Activated naive CD8-positive, alpha-beta T cell treated with anti-CD3 and anti-CD28 coated beads, Interleukin-2, amount 10 ng/mL, durations not matched to agents 7 days and 5 days (primary cell): Measurements from ENCODE around the gene GDF7. TPM values are rescaled to one million over a fixed set of nuclear protein-coding genes. Genes with fewer than 3 reads are reported as not detected.

Experiments
- ATAC-seq: fragments of 150-1000 bp; cut with Tn5 transposase; one replicate; pipeline ENCODE4 v1.10.0; 2021; ENCODE audit warnings: low read depth, moderate library complexity
- POLR2A ChIA-PET: fragments of 350-600 bp; sonication (Branson Sonifier 250); formaldehyde crosslinking; loops from one replicate; lab custom pipeline; 2021; ENCODE audit warnings: antibody characterized with exemption; lab: Charles Lee
- DNase-seq: peaks from one replicate; pipeline ENCODE4 v3.0.0; 2021
- H3K27ac Mint-ChIP-seq: one replicate; pipeline ENCODE4 v1.8.0; 2022; ENCODE audit warnings: mild to moderate bottlenecking, mixed read lengths
- H3K27me3 Mint-ChIP-seq: one replicate; pipeline ENCODE4 v1.8.0; 2022; ENCODE audit warnings: mild to moderate bottlenecking, moderate library complexity, mixed read lengths
- H3K36me3 Mint-ChIP-seq: one replicate; pipeline ENCODE4 v1.8.0; 2021; ENCODE audit warnings: mild to moderate bottlenecking, mixed read lengths
- H3K4me1 Mint-ChIP-seq: one replicate; pipeline ENCODE4 v1.8.0; 2021; ENCODE audit warnings: mixed read lengths
- H3K4me3 Mint-ChIP-seq: one replicate; pipeline ENCODE4 v1.8.0; 2022; ENCODE audit warnings: mild to moderate bottlenecking, moderate library complexity, mixed read lengths
- H3K9me3 Mint-ChIP-seq: one replicate; pipeline ENCODE4 v1.8.0; 2021; ENCODE audit warnings: mixed read lengths
- total RNA-seq, 2 experiments: library from RNA; stranded (reverse); gene quantifications; one replicate each; pipeline ENCODE4 v1.2.3, GENCODE V29; 2021

The GDF7 gene
- total RNA-seq: not detected

DNA sequence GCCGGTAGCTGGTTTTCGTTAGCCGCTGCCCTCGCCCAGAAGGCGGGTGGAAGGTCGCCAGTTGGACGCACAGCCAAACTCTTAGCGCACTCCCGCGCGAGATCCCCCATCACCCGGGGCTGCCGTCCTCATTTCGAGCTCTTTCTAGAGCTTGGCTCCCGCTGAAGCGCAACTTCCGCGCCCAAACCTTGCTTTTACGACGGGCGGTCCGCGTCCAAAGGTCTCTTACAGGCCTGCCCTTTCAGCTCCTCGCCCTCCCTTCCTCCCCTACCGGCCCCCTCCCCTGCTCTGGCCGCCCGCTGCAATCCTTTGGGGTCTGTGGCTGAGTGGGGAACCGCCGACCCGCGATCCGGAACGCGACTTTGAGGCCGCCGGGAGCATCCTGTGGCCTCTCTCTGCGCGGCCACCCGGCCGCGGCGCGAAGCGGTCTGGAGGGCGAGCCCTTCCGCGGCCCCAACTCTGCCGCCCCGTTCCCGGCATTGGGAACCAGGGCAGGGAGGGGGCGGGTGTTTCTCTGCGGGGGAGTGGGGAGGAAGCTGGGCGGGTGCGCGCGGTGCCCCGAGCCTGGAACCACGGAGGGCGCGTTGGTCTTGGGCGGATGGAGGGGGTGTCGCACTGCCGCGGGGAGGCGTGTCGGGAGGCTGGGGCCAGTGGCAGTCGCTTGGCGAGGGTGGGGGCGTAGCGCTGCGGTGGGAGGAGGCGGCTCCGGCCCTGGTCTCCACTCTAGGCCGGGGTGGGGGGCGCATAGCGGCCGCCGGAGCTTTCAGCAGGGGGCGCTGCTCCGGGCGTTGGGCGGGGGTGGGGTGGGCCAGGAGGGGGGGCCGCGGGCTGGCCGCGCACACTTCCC, at the start of gene GDF7:
TSS of gene GDF7 (plus strand) at position 841 of the 847 bp plus-strand sequence. CDS start 96 bp downstream, outside the sequence.
- Mint-ChIP-seq H3K4me3 (peak within 1 kb of the TSS; percentile 50), H3K27ac (no peak within 1 kb of the TSS), H3K36me3 (no peaks in the 10 kb centered on the region), H3K9me3 (no peaks in the 10 kb centered on the region), H3K4me1 (peaks cover 6% of the 10 kb centered on the region), H3K27me3 (peaks cover 83% of the 10 kb centered on the region)
- ATAC-seq (peak; percentile 9), DNase-seq (no peak)
- POLR2A ChIA-PET: interaction anchor here (1.1 kb wide), 1 partner anchor 15 kb away, joined by 6 read pairs; the partner anchor contains the start of gene HS1BP3

DNA sequence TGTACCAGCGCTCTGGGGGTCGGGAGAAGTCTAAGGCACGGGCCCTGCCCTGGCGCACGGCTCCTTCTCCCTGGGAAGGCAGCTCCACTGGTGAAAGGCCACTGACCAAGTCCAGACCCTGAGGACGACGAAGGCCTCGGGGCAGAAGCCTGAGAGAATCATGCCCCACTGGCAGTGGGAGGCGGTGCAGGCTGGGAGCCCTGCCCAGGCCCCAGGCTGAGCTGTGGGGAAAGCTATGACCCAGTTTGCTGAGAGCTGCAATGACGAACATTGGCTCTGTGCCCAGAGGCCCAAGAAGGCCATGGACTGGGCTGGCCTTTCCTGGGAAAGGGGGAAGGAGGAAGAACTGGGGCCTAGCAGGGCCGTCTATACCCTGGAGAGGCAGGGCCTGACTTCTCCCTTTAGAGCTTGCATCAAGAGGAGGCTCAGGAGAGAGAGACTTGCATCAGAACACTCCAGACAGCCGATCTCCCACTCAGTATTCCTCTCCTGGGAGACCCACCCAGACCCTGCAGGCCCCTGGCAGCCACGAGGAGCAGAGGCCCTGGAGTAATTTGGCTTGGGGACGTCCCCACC, 49.0 kb upstream of the GDF7 start:
- no peaks in the 10 kb centered on the region for H3K9me3 Mint-ChIP-seq
- H3K27ac Mint-ChIP-seq: no peak overlapping the region
- H3K36me3 Mint-ChIP-seq: no peaks in the 10 kb centered on the region
- no peaks in the 10 kb centered on the region for H3K27me3 Mint-ChIP-seq
- no peak overlapping the region for H3K4me3 Mint-ChIP-seq
- DNase-seq (no peak), ATAC-seq (no peak)
- no peaks in the 10 kb centered on the region for H3K4me1 Mint-ChIP-seq
- POLR2A ChIA-PET: no interaction called here

DNA sequence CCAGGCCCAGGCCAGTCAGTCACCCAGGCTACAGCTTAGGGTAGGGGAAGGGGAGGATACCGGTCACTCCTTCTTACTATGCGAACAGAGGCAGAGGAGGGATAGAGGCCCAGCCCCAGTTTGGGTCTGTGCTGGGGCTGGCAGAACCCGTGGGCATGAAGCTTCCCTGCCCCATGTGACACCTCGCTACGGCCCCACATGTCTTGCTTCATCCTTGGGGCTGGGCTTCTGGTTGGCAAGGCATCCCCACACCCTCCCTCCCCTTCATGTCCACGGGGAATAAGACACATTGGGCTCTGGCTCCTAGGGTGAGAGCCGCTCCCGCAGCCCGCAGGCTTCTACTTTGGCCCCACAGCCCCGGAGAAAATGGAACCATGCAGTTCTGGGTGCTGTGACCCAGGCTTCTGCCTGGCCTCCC, 48.5 kb upstream of the GDF7 start:
- POLR2A ChIA-PET: no interaction called here
- Mint-ChIP-seq H3K4me1 (no peaks in the 10 kb centered on the region), H3K27ac (no peak overlapping the region), H3K27me3 (no peaks in the 10 kb centered on the region), H3K9me3 (no peaks in the 10 kb centered on the region), H3K4me3 (no peak overlapping the region), H3K36me3 (no peaks in the 10 kb centered on the region)
- no peak for DNase-seq
- ATAC-seq: no peak

DNA sequence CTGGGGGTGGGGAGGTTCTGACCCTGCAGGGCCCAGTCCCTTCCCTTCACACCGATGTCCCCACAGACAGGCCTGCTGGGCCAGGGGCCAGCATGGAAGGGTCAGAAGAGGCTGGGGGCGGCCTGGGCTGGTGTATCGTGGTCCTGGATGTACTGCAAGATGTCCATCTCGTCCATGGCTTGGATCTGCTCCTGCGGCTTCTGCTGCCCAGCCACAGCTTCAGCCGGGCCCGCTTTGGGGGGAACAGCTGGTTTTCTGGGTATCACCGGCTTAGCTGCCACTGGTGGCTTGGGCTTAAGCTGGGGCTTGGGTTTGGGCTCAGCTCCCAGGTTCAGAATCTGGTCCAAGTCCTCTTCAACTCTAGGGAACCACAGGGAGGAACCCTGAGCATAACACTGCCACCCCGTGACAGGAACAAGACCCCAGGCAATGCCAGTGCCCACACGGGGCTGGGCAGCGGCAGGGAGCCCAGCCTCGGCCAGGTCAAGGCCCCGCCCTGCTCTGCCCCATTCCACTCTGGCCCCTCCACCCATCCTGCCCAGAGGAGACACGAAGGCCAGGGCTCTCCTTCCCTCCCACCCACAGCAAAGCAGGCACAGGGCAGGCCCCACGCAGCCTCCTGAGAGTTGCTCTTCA, 47.9 kb upstream of the GDF7 start:
- Mint-ChIP-seq H3K4me1 (no peaks in the 10 kb centered on the region), H3K27ac (no peak overlapping the region), H3K36me3 (no peaks in the 10 kb centered on the region), H3K9me3 (no peaks in the 10 kb centered on the region), H3K4me3 (no peak overlapping the region), H3K27me3 (no peaks in the 10 kb centered on the region)
- no peak for ATAC-seq
- DNase-seq: no peak
- POLR2A ChIA-PET: no interaction called here

DNA sequence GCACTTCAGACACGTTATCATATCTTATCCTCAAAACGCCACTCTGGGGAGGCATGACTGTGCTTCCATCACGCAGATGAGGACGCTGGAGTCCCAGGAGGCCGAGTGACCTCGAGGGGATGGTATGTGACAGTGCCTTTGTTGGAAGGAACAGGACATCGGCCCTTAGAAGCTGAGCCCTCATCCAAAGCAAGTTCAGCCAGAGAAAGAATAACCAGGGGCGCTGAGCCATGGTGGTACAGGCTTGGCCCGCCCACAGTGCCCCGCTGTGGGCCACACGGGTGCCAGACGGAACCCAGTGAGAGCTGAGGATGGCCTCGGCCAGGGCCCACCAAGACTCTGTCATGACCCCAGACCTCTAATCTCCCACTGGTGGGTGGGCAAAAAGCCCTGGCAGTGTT, 47.3 kb upstream of the GDF7 start:
- no peak for DNase-seq
- H3K27ac Mint-ChIP-seq: no peak overlapping the region
- no peak overlapping the region for H3K4me3 Mint-ChIP-seq
- H3K4me1 Mint-ChIP-seq: no peaks in the 10 kb centered on the region
- ATAC-seq: no peak
- POLR2A ChIA-PET: no interaction called here
- H3K27me3 Mint-ChIP-seq: no peaks in the 10 kb centered on the region
- no peaks in the 10 kb centered on the region for H3K36me3 Mint-ChIP-seq
- no peaks in the 10 kb centered on the region for H3K9me3 Mint-ChIP-seq

DNA sequence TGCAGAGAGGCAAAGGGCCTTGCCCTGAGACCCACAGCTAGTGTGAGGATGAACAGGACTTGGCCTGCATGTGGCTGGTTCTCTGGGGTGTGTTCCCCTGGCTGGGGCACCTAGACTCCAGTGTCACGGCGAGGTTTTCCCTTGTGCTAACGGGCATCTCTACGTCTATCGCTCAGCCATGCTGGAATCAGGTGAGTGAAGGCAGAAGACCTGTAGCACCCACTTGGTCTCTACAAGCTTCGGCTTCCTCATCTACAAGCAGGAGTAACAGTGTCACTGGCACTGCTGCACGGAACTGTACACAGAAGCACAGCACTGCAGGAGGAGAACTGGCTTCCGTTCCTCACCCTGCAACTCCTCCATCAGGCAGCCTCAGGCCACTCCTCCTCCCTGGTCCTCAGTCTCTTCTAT, 46.7 kb upstream of the GDF7 start:
- no peaks in the 10 kb centered on the region for H3K4me1 Mint-ChIP-seq
- no peaks in the 10 kb centered on the region for H3K27me3 Mint-ChIP-seq
- H3K27ac Mint-ChIP-seq: no peak overlapping the region
- ATAC-seq (no peak), DNase-seq (no peak)
- no peak overlapping the region for H3K4me3 Mint-ChIP-seq
- H3K9me3 Mint-ChIP-seq: no peaks in the 10 kb centered on the region
- no peaks in the 10 kb centered on the region for H3K36me3 Mint-ChIP-seq
- POLR2A ChIA-PET: no interaction called here

DNA sequence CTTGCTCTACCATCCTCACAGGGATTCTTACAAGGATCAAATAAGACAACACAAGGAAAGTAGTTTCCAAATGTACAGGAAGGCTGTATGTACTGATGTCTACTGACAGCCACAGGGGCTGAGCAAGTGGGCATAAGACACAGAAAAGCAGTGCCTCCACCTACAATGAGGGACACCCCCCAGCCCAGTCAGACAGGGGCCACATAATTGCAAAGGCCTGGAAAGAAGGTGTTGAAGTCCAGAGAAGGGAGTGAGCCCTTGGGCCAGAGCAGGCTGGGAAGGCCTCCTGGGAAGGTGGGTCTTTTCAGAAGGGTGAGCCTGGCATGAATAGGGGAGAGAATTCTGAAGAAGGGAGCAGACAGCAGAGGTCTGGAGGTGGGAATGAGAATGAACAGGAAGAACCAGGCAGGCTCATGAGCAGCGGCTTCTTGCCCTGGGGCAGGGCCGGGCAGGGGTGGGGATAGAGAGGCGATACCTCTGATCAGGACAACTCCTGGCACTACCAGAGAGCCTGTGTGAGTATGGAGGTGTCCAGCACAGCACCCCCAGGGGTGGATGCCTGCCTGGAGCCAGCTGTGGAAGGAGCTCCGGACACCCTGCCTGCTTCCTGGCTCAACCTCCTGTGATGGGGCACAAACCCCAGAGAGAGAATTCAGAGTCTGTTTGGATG, 46.1 kb upstream of the GDF7 start:
- POLR2A ChIA-PET: no interaction called here
- no peaks in the 10 kb centered on the region for H3K27me3 Mint-ChIP-seq
- ATAC-seq (no peak), DNase-seq (no peak)
- no peak overlapping the region for H3K27ac Mint-ChIP-seq
- H3K9me3 Mint-ChIP-seq: no peaks in the 10 kb centered on the region
- H3K36me3 Mint-ChIP-seq: no peaks in the 10 kb centered on the region
- no peaks in the 10 kb centered on the region for H3K4me1 Mint-ChIP-seq
- no peak overlapping the region for H3K4me3 Mint-ChIP-seq

DNA sequence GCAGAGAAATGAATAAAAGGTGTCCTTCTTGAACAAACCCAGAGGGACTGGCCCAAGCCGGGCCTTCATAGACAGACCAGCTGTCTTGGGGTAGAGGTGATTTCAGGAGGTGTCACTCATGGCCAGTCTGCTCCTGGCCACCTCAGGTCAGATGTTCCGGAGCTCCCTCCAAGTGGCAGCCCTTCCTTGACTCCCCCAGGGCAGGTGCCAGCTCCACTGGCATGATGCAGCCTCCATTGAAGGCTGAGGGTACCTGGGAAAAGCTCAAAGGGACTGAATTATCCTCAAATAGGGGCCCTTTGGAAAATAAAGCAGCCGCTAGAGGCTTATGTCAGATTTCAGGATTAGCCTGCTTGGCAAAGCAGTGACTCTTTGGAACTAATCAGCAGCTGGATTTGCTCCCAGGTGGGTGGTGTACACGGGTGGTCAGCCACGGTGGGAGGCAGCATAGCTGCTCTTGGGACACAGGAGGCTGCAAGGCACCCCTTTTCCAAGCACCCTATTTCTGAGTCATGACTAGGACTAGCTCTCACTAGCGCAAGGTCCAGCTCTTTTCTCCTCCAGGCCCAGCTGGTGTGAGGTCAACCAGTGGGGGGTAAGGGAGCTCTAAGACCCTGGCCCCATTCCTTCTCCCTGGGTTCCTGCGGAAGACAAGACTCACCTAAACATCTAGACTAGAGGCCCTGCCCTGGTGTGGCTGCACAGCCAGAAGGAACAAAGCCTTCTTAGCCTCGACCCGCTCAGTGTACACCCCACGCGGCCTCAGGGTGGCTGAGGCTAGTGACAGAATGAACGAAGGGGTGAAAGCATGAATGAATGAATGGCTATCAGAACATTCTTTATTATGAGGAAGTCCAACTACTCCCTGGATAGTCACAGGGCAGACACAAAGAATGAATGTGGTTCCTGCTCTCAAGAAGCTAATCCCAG, 45.3 kb upstream of the GDF7 start:
- Mint-ChIP-seq H3K4me1 (no peaks in the 10 kb centered on the region), H3K4me3 (no peak overlapping the region), H3K9me3 (no peaks in the 10 kb centered on the region), H3K27me3 (no peaks in the 10 kb centered on the region), H3K36me3 (no peaks in the 10 kb centered on the region), H3K27ac (no peak overlapping the region)
- ATAC-seq (no peak), DNase-seq (no peak)
- POLR2A ChIA-PET: no interaction called here

DNA sequence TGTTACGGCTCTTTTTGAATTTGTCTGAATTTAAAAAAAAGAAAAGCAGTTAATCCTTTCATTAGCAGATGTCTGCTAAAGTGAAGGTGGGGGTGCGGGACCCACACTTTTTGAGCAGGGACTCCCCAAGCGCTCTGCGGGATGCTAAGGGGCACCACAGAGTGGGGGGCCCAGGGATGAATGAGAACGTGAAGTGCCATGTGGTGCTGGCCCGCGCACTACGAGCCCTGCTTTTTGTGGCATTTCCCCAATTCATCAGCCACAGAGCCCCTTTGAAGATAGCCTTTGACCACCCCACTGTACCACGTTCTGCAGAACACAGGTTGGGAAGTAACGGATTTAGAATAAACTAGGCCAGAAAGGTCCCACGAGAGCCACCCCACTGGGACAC, 44.7 kb upstream of the GDF7 start:
- Mint-ChIP-seq H3K4me3 (no peak overlapping the region), H3K36me3 (no peaks in the 10 kb centered on the region), H3K27ac (no peak overlapping the region), H3K4me1 (no peaks in the 10 kb centered on the region), H3K27me3 (no peaks in the 10 kb centered on the region), H3K9me3 (no peaks in the 10 kb centered on the region)
- ATAC-seq (no peak), DNase-seq (peak; percentile 8)
- POLR2A ChIA-PET: no interaction called here

DNA sequence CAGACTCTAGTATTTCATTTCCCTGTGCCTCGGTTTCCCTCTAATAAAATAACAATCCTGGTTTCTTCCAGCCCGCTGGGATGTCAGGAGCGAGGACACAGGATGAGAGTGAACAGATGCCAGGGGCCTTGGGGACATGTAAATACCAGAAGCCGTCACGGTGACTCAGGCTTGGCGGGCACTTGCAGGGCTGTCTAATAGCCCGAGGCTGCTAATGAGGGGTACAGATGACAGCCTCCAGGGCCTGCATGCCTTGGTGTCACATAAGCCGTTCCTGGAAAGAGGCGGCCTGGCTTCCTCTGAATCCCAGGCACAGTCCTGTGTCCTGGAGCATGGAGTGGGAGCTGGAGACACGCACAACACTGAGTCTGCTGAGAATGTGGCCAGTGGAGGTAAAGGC, 44.2 kb upstream of the GDF7 start:
- Mint-ChIP-seq H3K27me3 (no peaks in the 10 kb centered on the region), H3K27ac (no peak overlapping the region)

DNA sequence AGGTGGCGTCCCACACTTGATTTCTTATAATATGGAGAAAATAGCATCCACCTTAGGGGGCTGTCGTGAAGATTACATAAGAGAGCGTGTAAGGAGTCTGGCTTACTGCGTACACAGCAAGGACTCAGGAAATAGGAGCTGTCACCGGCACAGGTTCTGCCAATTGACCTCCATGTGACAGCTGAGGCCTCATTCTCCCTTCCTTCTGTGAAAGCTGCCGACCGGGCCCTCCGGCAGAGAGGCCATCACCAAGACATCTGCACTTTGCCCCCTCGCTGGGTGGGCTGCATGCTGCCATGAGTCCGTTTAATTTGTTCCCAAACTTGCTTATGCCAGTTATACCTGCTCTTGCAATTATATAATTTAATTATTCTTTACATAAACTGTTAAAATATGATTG, 43.7 kb upstream of the GDF7 start:
- ATAC-seq (no peak), DNase-seq (no peak)
- Mint-ChIP-seq H3K27ac (no peak overlapping the region), H3K36me3 (no peaks in the 10 kb centered on the region), H3K4me3 (no peak overlapping the region), H3K27me3 (no peaks in the 10 kb centered on the region), H3K9me3 (no peaks in the 10 kb centered on the region), H3K4me1 (no peaks in the 10 kb centered on the region)
- POLR2A ChIA-PET: no interaction called here

More for the DNA sequence above, 44.2 kb upstream of the GDF7 start:
- no peak overlapping the region for H3K4me3 Mint-ChIP-seq
- H3K4me1 Mint-ChIP-seq: no peaks in the 10 kb centered on the region
- ATAC-seq (no peak), DNase-seq (no peak)
- POLR2A ChIA-PET: no interaction called here
- H3K9me3 Mint-ChIP-seq: no peaks in the 10 kb centered on the region
- no peaks in the 10 kb centered on the region for H3K36me3 Mint-ChIP-seq

DNA sequence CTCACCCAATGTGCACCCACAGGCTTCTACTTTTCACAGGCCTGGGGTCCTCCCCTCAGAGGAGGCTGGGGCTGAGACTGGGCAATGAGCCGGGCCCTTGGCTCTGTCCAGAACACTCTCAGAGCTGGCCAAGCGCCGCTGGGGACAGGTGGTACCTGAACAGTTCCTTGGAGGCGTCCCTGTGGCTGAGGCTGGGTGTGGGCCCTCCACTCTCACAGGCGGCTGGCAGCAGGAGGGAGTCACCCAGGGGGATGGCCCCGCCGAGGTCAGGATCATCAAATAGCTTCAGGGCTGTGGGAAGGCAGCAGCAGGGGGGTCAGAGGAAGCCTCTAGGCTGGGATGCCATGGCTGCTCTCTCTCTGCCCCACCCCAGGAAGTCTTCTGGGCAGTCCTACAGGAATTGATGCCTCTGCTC, 43.2 kb upstream of the GDF7 start:
- Mint-ChIP-seq H3K9me3 (no peaks in the 10 kb centered on the region), H3K27ac (no peak overlapping the region), H3K4me1 (no peaks in the 10 kb centered on the region), H3K36me3 (no peaks in the 10 kb centered on the region), H3K27me3 (no peaks in the 10 kb centered on the region), H3K4me3 (no peak overlapping the region)
- no peak for DNase-seq
- POLR2A ChIA-PET: no interaction called here
- ATAC-seq: no peak
